Loucy (cell line): Measurements from ENCODE around the gene IFITM1.
"Not testable (repeated sequence)": the region's sequence is repeated elsewhere in the genome, so short reads cannot be mapped to it uniquely, and the experiment has no call there.

ENCODE experiments used
- H2AFZ ChIP-seq: fragments of 200-600 bp; sonication (generic); 2 replicates; pipeline ENCODE4 v1.6.0; 2016; ENCODE audit warnings: antibody characterized with exemption, mild to moderate bottlenecking, low read length, moderate library complexity
- H3F3A ChIP-seq: fragments of 200-600 bp; 2 replicates; pipeline ENCODE4 v1.6.0; 2016; ENCODE audit warnings: antibody characterized with exemption, low read depth, mild to moderate bottlenecking
- H3K27me3 ChIP-seq: fragments of 200-600 bp; sonication (generic); 2 replicates; pipeline ENCODE4 v1.6.1; 2014; ENCODE audit warnings: low read length, mild to moderate bottlenecking; ENCODE audit not compliant: insufficient read depth, poor library complexity, severe bottlenecking
- H3K36me3 ChIP-seq: fragments of 200-600 bp; sonication (generic); 2 replicates; pipeline ENCODE4 v1.6.1; 2016; ENCODE audit warnings: low read length; ENCODE audit not compliant: insufficient read depth
- H3K4me1 ChIP-seq: fragments of 200-600 bp; sonication (generic); 2 replicates; pipeline ENCODE4 v1.5.1; 2014; ENCODE audit warnings: low read length, mild to moderate bottlenecking; ENCODE audit not compliant: insufficient read depth, poor library complexity, severe bottlenecking
- H3K4me2 ChIP-seq: fragments of 200-600 bp; sonication (generic); 2 replicates; pipeline ENCODE4 v1.6.0; 2014; ENCODE audit warnings: antibody characterized with exemption, low read length, low read depth, mild to moderate bottlenecking; ENCODE audit not compliant: poor library complexity, severe bottlenecking
- H3K4me3 ChIP-seq: fragments of 200-600 bp; sonication (generic); 2 replicates; pipeline ENCODE4 v1.5.1; 2014; ENCODE audit warnings: low read length, mild to moderate bottlenecking, mixed read lengths; ENCODE audit not compliant: poor library complexity, severe bottlenecking
- H3K79me2 ChIP-seq: fragments of 200-600 bp; sonication (generic); 2 replicates; pipeline ENCODE4 v1.6.1; 2014; ENCODE audit warnings: low read length; ENCODE audit not compliant: insufficient read depth
- H3K9ac ChIP-seq: fragments of 200-600 bp; sonication (generic); 2 replicates; pipeline ENCODE4 v1.6.0; 2014; ENCODE audit warnings: mild to moderate bottlenecking, low read depth, low read length, moderate library complexity; ENCODE audit not compliant: poor library complexity, severe bottlenecking
- H3K9me2 ChIP-seq: fragments of 200-600 bp; sonication (generic); replicated peaks from 2 replicates; pipeline ENCODE4 v1.6.1; 2016; ENCODE audit warnings: low read depth, low read length, mixed read lengths
- H3K9me3 ChIP-seq: fragments of 200-600 bp; sonication (generic); 2 replicates; pipeline ENCODE4 v1.6.1; 2014; ENCODE audit warnings: mild to moderate bottlenecking, antibody characterized with exemption, low read length, low read depth; ENCODE audit not compliant: insufficient read depth
- H4K20me1 ChIP-seq: fragments of 200-600 bp; sonication (generic); 2 replicates; pipeline ENCODE4 v1.6.0; 2014; ENCODE audit warnings: antibody characterized with exemption, low read length, mild to moderate bottlenecking; ENCODE audit not compliant: insufficient read depth, poor library complexity, severe bottlenecking
- CTCF ChIP-seq: fragments of 200-600 bp; sonication (generic); conservative IDR thresholded peaks from 2 replicates; pipeline ENCODE4 v1.5.1; 2014; ENCODE audit warnings: mild to moderate bottlenecking, antibody characterized with exemption, low read length
- EZH2phosphoT487 ChIP-seq: fragments of 200-600 bp; IDR thresholded peaks from 2 replicates; pipeline ENCODE4 v1.6.1; 2018; ENCODE audit warnings: antibody characterized with exemption, mild to moderate bottlenecking, moderate library complexity, borderline replicate concordance

Gene IFITM1

GRCh38 chr11:324156-324555 lies 10.3 kb downstream of the IFITM1 start:
- Histone ChIP-seq H3K36me3 (no peaks in the 10 kb centered on the region), H3K4me3 (peak overlapping the region; percentile 64), H3K4me1 (peaks cover 66% of the 10 kb centered on the region), H3K27me3 (no peaks in the 10 kb centered on the region), H3F3A (peaks cover 18% of the 10 kb centered on the region), H4K20me1 (no peaks in the 10 kb centered on the region), H3K4me2 (peak overlapping the region; percentile 74), H3K9me3 (no peaks in the 10 kb centered on the region), H3K79me2 (peaks cover 46% of the 10 kb centered on the region), H2AFZ (no peak overlapping the region), H3K9ac (peak overlapping the region; percentile 78), H3K9me2 (no peaks in the 10 kb centered on the region)
- no peak for TF ChIP-seq CTCF
- no peak for TF ChIP-seq EZH2phosphoT487

GRCh38 chr11:324593-325517 lies 11.0 kb downstream of the IFITM1 start:
- Histone ChIP-seq H3K4me1 (peaks cover 64% of the 10 kb centered on the region), H3K4me2 (peak overlapping the region; percentile 85), H3K79me2 (peaks cover 41% of the 10 kb centered on the region), H3K9ac (peak overlapping the region; percentile 78), H3F3A (peaks cover 22% of the 10 kb centered on the region), H3K4me3 (peak overlapping the region; percentile 64)
- not testable (repeated sequence) for H3K9me2 ChIP-seq, H3K27me3 ChIP-seq, H4K20me1 ChIP-seq, H3K9me3 ChIP-seq, H3K36me3 ChIP-seq, H2AFZ ChIP-seq

- no peaks in the 10 kb centered on the region for H3K9me3 ChIP-seq
- no peaks in the 10 kb centered on the region for H3K36me3 ChIP-seq
- H3K79me2 ChIP-seq = peaks cover 41% of the 10 kb centered on the region
- H3K4me3 ChIP-seq = peak overlapping the region; percentile 68
- peak overlapping the region; percentile 87 for H3K9ac ChIP-seq
- H3K9me2 ChIP-seq = no peaks in the 10 kb centered on the region
- no peaks in the 10 kb centered on the region for H4K20me1 ChIP-seq
- H3K4me1 ChIP-seq = peaks cover 68% of the 10 kb centered on the region
- TF ChIP-seq EZH2phosphoT487 (no peak), CTCF (no peak)
- H2AFZ ChIP-seq = no peak overlapping the region
- H3K27me3 ChIP-seq = no peaks in the 10 kb centered on the region
- peak overlapping the region; percentile 85 for H3K4me2 ChIP-seq
- peaks cover 31% of the 10 kb centered on the region for H3F3A ChIP-seq
These were observed 12.2 kb downstream of the IFITM1 start for GRCh38 chr11:325796-326591.
